HepG2 (cell line): ENCODE measurements around the gene TAS2R40. TPM values are rescaled to one million over a fixed set of nuclear protein-coding genes. Genes with fewer than 3 reads are reported as not detected.

Source experiments
- ATF6 ChIP-seq: sonication (generic); formaldehyde crosslinking; conservative IDR thresholded peaks from 2 replicates; pipeline ENCODE4 v1.4.0; 2020; ENCODE audit warnings: missing genetic modification reagents
- KDM6A ChIP-seq: IDR thresholded peaks from 2 replicates; pipeline ENCODE4 v1.6.1; 2016; ENCODE audit warnings: low read depth
- MBD4 ChIP-seq: IDR thresholded peaks from 2 replicates; pipeline ENCODE4 v1.6.1; 2012; ENCODE audit warnings: low read length, inconsistent platforms, borderline replicate concordance
- NCOA5 ChIP-seq: sonication (generic); formaldehyde crosslinking; IDR thresholded peaks from 2 replicates; pipeline ENCODE4 v1.4.0; 2020; ENCODE audit warnings: missing genetic modification reagents
- NFE2L2 ChIP-seq: fragments of 150-350 bp; IDR thresholded peaks from 2 replicates; pipeline ENCODE4 v1.6.1; 2014; ENCODE audit warnings: low read length
- TBP ChIP-seq: sonication (generic); formaldehyde crosslinking; IDR thresholded peaks from 2 replicates; pipeline ENCODE4 v1.5.0; 2020; ENCODE audit warnings: missing genetic modification reagents
- TCF7 ChIP-seq: sonication (generic); IDR thresholded peaks from 2 replicates; pipeline ENCODE4 v1.6.1; 2016; ENCODE audit warnings: antibody characterized with exemption, low read depth
- ZNF644 ChIP-seq: IDR thresholded peaks from 2 replicates; pipeline ENCODE4 v1.6.1; 2016; ENCODE audit warnings: low read depth
- ZNF691 ChIP-seq: sonication (generic); formaldehyde crosslinking; IDR thresholded peaks from 2 replicates; pipeline ENCODE4 v1.4.0; 2020; ENCODE audit warnings: missing genetic modification reagents, low read depth, mild to moderate bottlenecking, borderline replicate concordance
- ZNF737 ChIP-seq: sonication (generic); formaldehyde crosslinking; IDR thresholded peaks from 2 replicates; pipeline ENCODE4 v1.5.0; 2020; ENCODE audit warnings: missing genetic modification reagents, mild to moderate bottlenecking, borderline replicate concordance
- ZNF816 ChIP-seq: sonication (generic); formaldehyde crosslinking; IDR thresholded peaks from 2 replicates; pipeline ENCODE4 v1.8.0; 2022; ENCODE audit warnings: missing genetic modification reagents, mild to moderate bottlenecking, borderline replicate concordance
- polyA plus RNA-seq, 8 experiments: library from polyadenylated mRNA; depleted of rRNA in 3 of 8; stranded (reverse) in 7 of 8; unstranded in 1 of 8; fragments of >200 nt; fragmentation: Illumina TruSeq in 4 of 8; extraction: Trizol in 4 of 8; gene quantifications; 2 replicates each; pipeline versions ENCODE4 v1.2.1 to v1.2.3, GENCODE V29; 2011 to 2016; ENCODE audit warnings: low read depth in 4 of 8, missing spikeins in 1 of 8, mixed read lengths in 1 of 8; ENCODE audit not compliant: insufficient read depth in 1 of 8
- total RNA-seq, 5 experiments: library from RNA; depleted of rRNA; stranded (reverse); fragments of >200 nt; fragmentation: Illumina TruSeq; extraction: Trizol; gene quantifications; 2 replicates each; pipeline ENCODE4 v1.2.3, GENCODE V29; 2016; ENCODE audit warnings: low read depth in 1 of 5
- TF ChIP-seq, protein P1 (sequence below): sonication (generic); formaldehyde crosslinking; IDR thresholded peaks from 2 replicates; pipeline ENCODE4 v1.5.0; 2020; ENCODE audit warnings: mild to moderate bottlenecking, missing genetic modification reagents
- TF ChIP-seq, protein P2 (sequence below): sonication (generic); formaldehyde crosslinking; IDR thresholded peaks from 2 replicates; pipeline ENCODE4 v1.5.0; 2020; ENCODE audit warnings: missing genetic modification reagents
- TF ChIP-seq, protein P3 (sequence below): sonication (generic); formaldehyde crosslinking; IDR thresholded peaks from 2 replicates; pipeline ENCODE4 v1.5.1; 2020; ENCODE audit warnings: missing genetic modification reagents, mild to moderate bottlenecking, borderline replicate concordance
- TF ChIP-seq, protein P4 (sequence below): sonication (generic); formaldehyde crosslinking; IDR thresholded peaks from 2 replicates; pipeline ENCODE4 v1.5.0; 2020; ENCODE audit warnings: missing genetic modification reagents

TAS2R40 gene
- total and polyA plus RNA-seq, 2 of the 13 experiments (the other 11 are each of a cell fraction or from before 2014, with no cell fraction given), result not detected

DNA sequence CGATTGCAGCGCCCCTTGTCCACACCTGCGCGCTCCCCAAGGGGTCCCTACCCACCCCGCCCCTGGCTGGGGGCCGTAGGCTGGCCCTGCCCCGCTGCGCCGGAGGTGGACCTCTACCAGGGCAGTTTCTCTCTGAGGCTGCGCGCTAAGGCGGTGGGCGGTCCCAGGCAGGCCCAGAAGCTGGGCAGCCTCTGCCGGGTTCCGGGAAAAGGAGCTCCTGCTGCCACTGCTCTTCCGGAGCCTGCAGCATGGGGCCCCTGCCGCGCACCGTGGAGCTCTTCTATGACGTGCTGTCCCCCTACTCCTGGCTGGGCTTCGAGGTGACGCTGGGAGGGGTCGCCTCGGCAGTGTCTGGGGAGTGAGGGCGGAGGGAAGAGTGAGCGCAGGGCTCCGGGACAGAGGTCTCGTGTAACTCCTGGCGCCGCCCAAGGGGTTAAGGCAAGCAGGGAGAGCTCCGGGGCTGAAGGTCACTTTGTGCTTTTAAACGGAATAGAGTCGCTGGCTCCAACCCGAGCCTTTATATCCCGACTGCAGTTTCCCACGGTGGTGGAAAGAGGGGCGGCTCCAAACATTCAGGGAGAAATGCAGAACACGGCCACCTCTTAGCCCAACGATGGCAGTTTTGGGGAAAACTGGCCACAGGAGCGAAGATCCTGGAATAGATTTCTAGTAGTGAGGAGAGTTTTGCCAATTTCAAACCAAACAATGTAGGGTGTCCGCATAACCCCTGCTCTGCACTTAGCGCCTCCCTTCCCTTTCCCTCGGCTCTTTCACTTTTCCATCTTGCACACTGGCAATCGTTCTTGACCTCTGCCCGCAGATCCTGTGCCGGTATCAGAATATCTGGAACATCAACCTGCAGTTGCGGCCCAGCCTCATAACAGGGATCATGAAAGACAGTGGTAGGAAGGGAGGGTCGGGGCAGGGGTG is 41.7 kb downstream of the TAS2R40 start, which contains the start of gene GSTK1 (continued):
- TF ChIP-seq, protein P1, sequence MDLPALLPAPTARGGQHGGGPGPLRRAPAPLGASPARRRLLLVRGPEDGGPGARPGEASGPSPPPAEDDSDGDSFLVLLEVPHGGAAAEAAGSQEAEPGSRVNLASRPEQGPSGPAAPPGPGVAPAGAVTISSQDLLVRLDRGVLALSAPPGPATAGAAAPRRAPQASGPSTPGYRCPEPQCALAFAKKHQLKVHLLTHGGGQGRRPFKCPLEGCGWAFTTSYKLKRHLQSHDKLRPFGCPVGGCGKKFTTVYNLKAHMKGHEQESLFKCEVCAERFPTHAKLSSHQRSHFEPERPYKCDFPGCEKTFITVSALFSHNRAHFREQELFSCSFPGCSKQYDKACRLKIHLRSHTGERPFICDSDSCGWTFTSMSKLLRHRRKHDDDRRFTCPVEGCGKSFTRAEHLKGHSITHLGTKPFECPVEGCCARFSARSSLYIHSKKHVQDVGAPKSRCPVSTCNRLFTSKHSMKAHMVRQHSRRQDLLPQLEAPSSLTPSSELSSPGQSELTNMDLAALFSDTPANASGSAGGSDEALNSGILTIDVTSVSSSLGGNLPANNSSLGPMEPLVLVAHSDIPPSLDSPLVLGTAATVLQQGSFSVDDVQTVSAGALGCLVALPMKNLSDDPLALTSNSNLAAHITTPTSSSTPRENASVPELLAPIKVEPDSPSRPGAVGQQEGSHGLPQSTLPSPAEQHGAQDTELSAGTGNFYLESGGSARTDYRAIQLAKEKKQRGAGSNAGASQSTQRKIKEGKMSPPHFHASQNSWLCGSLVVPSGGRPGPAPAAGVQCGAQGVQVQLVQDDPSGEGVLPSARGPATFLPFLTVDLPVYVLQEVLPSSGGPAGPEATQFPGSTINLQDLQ (CRISPR knock-in tag), result peak; percentile 63; the same call in 1 of the 2 replicates
- no peak for TF ChIP-seq TBP (CRISPR knock-in tag)
- TF ChIP-seq TCF7, result no peak
- no peak for TF ChIP-seq ZNF644 (CRISPR knock-in tag)
- no peak for TF ChIP-seq NCOA5 (CRISPR knock-in tag)
- no peak for TF ChIP-seq MBD4
- TF ChIP-seq ATF6 (CRISPR knock-in tag), result no peak; the same call in 1 of the 2 replicates
- TF ChIP-seq, protein P2, sequence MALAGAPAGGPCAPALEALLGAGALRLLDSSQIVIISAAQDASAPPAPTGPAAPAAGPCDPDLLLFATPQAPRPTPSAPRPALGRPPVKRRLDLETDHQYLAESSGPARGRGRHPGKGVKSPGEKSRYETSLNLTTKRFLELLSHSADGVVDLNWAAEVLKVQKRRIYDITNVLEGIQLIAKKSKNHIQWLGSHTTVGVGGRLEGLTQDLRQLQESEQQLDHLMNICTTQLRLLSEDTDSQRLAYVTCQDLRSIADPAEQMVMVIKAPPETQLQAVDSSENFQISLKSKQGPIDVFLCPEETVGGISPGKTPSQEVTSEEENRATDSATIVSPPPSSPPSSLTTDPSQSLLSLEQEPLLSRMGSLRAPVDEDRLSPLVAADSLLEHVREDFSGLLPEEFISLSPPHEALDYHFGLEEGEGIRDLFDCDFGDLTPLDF, result no peak
- peak; percentile 87; the same call in 1 of the 2 replicates for TF ChIP-seq ZNF816 (CRISPR knock-in tag)
- no peak for TF ChIP-seq KDM6A (CRISPR knock-in tag)
- no peak for TF ChIP-seq ZNF691
- no peak for TF ChIP-seq NFE2L2
- TF ChIP-seq, protein P3, sequence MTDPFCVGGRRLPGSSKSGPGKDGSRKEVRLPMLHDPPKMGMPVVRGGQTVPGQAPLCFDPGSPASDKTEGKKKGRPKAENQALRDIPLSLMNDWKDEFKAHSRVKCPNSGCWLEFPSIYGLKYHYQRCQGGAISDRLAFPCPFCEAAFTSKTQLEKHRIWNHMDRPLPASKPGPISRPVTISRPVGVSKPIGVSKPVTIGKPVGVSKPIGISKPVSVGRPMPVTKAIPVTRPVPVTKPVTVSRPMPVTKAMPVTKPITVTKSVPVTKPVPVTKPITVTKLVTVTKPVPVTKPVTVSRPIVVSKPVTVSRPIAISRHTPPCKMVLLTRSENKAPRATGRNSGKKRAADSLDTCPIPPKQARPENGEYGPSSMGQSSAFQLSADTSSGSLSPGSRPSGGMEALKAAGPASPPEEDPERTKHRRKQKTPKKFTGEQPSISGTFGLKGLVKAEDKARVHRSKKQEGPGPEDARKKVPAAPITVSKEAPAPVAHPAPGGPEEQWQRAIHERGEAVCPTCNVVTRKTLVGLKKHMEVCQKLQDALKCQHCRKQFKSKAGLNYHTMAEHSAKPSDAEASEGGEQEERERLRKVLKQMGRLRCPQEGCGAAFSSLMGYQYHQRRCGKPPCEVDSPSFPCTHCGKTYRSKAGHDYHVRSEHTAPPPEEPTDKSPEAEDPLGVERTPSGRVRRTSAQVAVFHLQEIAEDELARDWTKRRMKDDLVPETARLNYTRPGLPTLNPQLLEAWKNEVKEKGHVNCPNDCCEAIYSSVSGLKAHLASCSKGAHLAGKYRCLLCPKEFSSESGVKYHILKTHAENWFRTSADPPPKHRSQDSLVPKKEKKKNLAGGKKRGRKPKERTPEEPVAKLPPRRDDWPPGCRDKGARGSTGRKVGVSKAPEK, result no peak
- TF ChIP-seq, protein P4, sequence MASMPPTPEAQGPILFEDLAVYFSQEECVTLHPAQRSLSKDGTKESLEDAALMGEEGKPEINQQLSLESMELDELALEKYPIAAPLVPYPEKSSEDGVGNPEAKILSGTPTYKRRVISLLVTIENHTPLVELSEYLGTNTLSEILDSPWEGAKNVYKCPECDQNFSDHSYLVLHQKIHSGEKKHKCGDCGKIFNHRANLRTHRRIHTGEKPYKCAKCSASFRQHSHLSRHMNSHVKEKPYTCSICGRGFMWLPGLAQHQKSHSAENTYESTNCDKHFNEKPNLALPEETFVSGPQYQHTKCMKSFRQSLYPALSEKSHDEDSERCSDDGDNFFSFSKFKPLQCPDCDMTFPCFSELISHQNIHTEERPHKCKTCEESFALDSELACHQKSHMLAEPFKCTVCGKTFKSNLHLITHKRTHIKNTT, result no peak
- TF ChIP-seq ZNF737 (CRISPR knock-in tag), result 0 out of 2 replicates have a peak, but pooled peaks have one; percentile 64
